GM10266 (cell line): ENCODE measurements around the gene BTBD7.

Experiments used
- DNase-seq: peaks from one replicate; pipeline ENCODE4 v3.0.0; 2012; ENCODE audit errors: extremely low spot score
- TF ChIP-seq, protein P1 (sequence below): IDR thresholded peaks from 2 replicates; pipeline ENCODE4 v1.5.1; 2012; ENCODE audit warnings: mild to moderate bottlenecking, low read depth; ENCODE audit not compliant: control insufficient read depth, insufficient read depth; ENCODE audit errors: missing control alignments

BTBD7 gene

GRCh38 chr14:93348292-93348691 lies 15.5 kb upstream of the BTBD7 start:
- TF ChIP-seq, protein P1, sequence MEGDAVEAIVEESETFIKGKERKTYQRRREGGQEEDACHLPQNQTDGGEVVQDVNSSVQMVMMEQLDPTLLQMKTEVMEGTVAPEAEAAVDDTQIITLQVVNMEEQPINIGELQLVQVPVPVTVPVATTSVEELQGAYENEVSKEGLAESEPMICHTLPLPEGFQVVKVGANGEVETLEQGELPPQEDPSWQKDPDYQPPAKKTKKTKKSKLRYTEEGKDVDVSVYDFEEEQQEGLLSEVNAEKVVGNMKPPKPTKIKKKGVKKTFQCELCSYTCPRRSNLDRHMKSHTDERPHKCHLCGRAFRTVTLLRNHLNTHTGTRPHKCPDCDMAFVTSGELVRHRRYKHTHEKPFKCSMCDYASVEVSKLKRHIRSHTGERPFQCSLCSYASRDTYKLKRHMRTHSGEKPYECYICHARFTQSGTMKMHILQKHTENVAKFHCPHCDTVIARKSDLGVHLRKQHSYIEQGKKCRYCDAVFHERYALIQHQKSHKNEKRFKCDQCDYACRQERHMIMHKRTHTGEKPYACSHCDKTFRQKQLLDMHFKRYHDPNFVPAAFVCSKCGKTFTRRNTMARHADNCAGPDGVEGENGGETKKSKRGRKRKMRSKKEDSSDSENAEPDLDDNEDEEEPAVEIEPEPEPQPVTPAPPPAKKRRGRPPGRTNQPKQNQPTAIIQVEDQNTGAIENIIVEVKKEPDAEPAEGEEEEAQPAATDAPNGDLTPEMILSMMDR = no peak
- no peak for DNase-seq

GRCh38 chr14:93347850-93348249 lies 15.0 kb upstream of the BTBD7 start:
- TF ChIP-seq, protein P1 = no peak
- no peak for DNase-seq

DNA sequence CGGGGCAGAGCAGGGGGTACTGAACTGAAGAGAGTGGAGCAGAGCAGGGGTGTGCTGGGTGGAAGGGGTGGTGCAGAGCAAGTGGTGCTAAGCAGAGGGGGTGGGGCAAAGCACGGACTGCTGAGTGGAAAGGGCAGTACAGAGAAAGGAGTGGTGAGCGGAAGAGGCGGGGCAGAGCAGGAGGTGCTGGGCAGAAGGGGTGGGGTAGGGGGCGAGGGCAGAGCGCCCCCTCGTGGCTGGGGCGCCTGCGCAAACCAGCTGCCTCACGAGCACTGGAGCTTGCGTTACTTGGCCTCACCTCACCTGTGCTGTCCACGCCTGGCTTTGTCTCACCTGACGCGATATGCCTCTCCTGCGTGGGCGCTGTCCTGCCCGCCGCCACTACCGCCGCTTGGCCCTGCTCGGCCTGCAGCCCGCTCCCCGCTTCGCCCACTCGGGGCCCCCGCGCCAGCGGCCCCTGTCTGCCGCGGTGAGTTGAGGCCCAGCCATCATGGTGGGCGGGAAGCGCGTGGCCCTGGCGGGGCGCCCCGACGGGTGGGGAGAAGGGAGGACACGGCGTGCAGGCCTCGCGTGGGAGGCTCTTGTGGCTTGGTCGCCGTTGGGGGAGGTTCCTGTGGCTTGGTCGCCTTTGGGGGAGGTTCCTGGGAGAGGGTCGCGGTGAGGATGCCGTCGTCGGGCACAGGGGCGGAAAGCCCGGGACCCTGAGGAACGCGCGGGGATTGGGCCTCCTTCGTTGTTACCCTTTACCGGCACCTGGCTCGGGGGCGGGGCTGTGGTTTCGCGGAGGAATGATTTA lies 14.3 kb upstream of the BTBD7 start, which contains the start of gene COX8C:
COX8C (plus strand) TSS at position 257 of the 796 bp plus-strand sequence; CDS start at position 344, 87 bp downstream.
- DNase-seq = no peak
- TF ChIP-seq, protein P1 = no peak

GRCh38 chr14:93343797-93344196 lies 11.0 kb upstream of the BTBD7 start:
- no peak for DNase-seq
- TF ChIP-seq, protein P1 = no peak

DNA sequence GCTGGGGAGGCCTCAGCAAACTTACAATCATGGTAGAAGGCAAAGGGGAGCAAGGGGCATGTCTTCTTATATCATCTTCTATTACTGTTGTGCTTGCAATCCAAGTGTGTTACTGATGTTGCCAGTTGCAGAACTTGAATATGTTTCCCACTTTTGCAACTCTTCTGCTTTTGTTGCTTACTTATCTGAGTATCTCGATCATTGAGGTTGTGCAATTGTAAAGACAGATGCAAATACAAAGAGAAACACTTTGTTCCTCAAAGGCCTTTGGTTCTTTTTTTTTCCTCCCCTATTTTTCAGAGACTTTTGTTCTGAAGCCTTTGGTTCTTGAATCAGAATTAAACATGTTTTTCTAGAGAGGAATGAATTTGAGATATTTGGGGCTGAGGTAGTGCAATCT lies 10.4 kb upstream of the BTBD7 start:
- TF ChIP-seq, protein P1 = no peak
- no peak for DNase-seq

DNA sequence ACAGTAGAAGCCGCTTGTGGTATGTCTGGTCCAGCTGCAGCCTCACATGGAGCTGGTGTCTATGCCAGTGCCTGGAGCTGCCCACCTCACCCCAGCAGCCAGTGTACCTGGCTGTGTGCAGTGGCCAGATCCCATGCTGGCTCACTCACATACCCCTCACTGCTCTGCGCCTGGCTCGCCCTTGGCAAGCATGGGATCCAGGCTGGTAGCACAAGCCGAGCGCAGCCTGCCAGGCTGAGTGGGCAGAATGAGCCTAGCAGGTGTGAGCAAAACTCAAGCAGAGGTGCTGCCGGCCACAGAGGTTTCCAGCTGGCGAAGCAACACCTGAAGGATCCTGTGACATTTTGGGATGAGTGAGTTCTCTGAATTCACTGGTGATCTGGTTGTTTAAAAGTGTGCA lies 5.0 kb upstream of the BTBD7 start:
- TF ChIP-seq, protein P1 = no peak
- no peak for DNase-seq

- no peak for DNase-seq
- TF ChIP-seq, protein P1 = peak; percentile 7
Observed at GRCh38 chr14:93337143-93337753, 4.4 kb upstream of the BTBD7 start.
